Pulmonary artery endothelial cell (primary cell): ENCODE results near the gene KRT36. TPM values are rescaled to one million over a fixed set of nuclear protein-coding genes. Genes with fewer than 3 reads are reported as not detected.

Experiments
- DNase-seq: peaks from one replicate; pipeline ENCODE4 v3.0.0-alpha.2; 2011; ENCODE audit warnings: low read depth, low spot score
- total RNA-seq: library from RNA; depleted of rRNA; stranded (reverse); fragments of >200 nt; gene quantifications from 2 replicates; pipeline ENCODE4 v1.2.3, GENCODE V29; 2014

The KRT36 gene
- total RNA-seq, 1 donor from 2014 or later: not detected

DNA sequence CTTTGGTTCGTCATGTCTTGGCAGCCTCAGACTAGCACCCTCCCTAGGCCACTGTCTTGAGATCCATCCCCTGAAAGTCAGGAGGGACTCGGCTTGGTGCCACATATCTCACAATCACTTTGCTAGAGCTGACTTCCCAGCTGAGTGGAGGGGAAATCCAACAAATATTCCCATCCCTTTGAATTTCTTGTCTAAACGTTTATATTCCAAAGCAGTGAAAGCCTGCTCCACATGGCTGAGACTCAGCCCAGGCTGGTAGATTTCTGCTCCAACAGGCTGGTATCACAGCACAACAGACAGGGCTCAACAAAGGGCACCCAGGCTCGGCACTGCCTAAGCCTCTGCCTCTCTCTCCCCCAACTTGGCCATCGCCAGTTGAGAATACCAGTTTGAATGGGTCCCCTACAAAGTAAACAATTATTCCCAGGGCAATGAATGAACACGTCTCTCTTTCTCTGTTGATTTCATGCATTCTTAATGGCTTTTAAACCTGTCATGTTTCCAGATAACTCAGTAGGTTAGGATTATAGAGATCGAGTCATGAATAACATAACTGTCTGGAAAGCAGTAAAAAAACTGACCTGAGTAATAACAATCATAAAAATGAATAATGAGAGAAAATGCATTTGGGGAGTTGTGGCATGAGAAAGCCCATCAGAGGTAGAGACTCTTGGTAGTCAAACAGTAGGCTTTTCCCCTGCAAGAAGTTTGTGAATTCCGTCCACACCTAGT lies 14.7 kb upstream of the KRT36 start:
- no peak for DNase-seq

DNA sequence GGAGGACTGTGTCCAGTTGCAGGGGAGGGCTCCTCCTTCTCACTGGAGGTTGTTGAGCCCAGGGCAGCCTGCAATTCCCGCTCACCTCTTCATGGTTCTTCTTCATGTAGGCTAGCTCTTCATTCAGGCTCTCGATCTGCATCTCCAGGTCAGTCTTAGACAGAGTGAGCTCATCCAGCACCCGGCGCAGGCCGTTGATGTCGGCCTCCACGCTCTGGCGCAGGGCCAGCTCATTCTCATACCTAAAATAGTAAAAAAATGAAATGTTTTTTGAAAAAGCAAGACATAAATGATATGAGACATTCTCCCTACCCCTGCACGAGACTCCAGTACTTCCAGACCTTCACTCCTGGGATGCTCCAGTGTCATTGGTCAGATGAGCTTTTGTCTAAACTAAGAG lies 13.5 kb upstream of the KRT36 start:
- DNase-seq: no peak

DNA sequence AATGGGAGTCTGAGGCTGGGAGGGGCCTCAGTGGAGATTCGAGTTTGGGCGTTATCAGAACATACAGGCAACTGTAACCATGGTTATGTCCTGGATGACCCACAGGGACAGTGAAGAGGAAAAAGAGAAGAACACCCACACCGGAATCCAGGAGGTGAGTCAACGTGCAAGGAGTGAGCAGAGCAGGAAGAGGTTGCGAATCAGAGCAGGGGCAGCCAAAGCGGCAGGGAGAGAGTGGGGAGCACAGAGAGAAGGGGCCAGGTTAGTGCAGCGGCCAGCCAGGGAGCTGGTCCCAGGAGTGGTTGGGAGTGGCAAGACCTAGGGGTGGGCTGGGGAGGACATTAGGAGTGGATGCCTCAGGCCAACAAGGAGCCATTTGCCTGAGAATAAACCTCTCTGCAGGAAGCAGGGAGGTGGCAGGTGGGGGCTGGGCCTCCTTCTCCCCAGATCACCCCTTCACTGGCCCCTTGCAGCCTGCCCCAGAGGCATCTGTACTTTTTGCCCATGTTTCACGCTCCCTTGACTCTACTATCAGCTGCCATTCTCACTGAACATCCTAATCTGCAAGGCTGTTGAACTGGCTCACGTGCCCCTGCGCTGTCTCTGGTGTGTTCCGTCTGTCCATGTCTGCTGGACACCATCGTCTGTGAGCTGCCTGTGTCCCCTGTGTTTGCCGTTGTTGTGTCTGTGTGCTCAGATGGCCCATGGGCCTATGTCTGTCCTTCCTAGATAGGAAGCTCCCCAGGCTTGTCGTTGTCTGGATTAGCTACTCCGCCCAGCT lies 10.6 kb upstream of the KRT36 start:
- DNase-seq: peak; percentile 29

DNA sequence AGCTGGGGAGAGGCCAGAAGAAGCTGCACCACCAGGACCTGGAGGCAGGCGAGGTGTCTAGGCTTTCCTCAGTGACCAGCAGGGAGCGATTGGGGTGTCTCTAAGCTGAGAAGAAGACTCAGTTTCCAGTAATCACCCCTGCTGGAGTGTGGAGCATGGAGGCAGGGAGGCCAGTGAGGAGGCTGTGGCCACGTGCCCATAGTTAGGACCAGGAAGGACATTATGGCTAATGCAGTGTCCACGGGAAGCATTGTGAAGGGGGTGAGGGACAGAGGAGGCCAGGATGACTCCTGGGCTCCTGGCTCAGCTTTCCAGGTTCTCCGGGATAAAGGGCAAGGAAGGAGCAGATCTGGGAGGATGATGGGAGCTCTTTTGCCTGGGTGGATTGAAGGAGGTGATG lies 10.0 kb upstream of the KRT36 start:
- DNase-seq: no peak

DNA sequence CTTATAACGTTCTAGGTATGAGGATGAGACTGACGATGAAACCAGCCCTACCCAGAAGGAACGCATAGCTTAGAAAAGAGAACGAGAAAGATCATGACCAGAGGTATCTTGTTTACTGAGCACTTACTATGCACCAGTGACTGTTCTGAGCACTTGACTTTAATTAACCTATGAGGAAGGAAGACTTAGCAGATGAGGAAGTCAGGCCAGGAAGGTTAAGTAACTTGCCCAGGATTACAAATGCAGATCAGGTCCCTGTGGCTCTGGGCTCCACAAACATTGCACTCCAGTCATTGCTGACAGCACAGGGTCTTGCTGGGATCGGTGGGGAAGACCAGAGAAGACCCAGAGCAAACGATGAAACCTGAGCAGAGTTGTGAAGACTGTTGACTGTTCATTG lies 8.6 kb upstream of the KRT36 start:
- no peak for DNase-seq

DNA sequence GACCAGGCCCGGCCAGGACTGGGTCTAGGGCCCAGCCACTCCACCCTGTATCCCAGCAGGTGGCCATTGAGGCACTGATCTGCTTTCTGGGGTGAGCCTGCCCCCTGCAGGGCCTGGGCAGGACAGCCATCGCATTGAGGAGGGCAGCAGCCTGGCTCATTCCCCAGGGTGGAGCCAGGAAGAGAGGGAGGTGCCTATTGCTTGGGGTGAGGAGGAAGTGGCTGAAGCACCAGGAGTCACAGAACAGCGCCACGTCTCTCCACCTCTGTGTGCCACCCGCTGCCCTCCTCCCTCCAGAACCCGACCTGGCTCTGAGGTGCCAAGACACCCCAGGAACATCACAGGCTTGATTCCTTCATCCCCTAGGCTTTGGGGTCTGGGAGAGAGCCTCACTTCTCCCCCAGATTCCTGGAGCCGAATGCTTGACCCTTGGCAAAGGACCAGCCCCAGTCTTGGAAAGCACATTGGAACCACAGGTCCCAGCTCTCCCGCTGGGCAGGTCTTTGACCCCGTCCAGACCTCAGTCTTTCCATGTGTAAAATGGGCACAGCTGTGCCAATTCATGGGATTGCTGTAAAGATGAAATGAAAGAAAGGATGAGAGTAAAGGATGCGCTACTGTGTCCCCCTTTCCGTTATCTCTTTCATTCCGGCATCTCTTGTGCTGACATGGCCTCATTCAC lies 7.2 kb upstream of the KRT36 start:
- DNase-seq: peak; percentile 61

DNA sequence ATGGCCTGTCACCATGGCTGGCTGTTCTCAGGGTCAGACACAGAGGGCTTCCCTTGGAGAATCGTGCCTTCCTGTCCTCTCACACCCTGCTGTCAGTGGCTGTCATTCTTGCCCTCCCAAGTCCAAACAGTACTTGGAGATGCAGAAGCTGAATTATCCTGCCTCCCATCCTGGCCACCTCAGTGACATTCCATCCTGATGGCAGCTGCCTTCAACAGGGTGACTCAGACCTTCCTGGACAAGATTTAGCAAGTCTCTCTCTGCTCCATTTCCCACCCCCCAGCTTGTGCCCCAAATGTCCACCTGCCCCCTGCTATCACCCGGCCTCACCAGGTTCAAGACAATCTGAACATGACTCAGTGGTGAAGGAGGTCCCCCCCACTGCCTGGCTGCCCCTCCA lies 4.8 kb upstream of the KRT36 start:
- no peak for DNase-seq

DNA sequence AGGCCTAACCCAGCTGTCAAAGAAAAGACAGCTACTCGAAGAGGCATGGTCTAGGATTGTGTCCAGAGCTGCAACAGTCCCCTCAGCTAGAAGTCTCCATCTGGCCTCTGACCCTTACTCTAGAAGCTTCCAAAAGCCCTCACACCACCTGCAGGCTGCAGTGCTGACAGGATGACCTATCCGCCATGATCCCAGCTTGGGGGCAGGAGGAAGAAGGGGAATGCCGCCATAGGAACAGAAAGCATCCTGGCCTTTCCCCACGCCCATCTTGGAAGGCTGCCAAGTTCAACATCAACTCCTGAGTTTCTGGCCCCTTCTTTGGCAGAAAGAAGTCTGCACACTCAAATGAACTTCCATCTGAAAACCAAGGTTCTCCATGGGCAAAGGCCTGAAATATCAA lies 3.1 kb upstream of the KRT36 start:
- peak; percentile 69 for DNase-seq

DNA sequence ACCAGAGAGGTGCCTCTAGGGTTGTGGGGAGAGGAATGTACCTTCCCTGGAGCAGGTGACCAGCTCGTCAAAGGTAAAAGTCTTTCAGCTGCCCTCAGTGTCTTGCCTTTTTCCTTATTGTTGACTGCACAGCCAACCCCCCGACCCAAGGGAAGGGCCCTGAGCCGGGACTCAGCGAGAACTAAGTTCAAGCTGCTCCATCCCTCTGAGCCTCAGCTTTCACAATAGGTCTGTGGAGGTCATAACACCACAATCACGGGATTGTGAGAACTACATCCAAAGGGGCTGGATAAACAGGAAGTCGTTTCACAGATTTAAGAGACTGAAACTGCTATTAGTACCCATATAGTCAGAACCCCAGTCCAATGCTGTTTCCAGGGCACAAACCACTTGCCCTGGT lies 2.6 kb upstream of the KRT36 start:
- DNase-seq: peak; percentile 7

DNA sequence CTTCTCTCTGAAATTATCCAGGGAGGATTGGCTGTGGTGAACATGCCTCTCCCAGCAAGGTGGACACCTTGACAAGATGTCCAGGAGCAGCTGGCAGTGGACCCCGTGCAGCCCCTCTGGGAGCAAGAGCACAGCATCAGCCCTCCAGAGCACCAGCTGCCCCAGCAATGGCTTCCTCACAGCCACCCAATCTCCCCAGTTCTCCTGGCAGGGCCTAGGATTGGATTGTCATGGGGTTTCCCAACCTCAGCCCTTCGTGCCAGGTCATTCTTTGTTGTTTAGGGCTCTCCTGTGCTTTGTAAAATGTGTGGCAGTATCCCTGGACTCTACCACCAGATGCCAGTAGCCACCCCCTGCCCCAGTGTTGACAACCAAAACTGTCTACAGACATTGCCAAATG lies 1.8 kb upstream of the KRT36 start:
- no peak for DNase-seq

DNA sequence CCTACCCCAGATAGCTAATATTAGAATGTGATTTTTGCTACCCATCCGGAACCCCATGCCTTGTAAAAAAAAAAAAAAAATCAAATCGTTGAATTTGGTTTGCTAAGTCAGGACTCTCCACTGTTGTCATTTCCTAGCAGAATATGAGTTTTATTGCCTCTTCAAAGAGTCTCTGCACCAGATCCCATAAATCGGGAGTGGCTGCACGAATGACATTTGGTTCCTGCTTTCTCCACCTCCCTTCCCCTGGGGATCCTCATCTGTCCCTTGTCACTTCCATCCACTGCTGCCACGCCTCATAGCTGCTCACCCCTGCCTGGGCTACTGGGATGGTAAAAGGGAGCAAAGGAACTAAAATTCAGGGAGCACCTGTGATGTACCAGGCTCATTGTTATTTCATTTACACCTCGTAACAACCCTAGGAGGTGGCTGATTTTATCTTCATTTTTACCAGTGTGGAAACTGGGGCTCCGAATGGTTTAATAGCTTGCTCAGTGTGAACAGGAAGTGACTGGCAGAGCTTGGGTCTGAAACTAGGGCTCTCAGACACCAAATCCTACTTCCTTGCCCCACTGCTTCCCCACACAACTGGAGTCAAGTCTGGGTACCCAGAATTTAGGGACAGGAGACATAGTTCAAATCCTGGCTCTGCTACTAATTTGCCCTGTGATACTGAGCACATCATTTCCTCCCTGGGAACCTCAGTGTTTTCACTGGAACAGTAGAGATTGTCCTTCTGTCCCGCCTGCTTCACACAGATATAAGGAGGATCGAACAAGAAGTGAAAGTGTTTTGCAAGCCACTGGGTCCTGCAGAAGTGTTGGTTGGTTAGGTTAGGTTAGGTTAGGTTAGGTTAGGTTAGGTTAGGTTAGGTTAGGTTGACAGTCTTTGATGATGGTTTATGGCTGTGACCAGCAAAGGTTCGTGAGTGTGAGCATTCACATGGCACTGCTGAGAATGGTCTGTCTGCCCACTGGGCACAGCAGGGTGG lies 585 bp upstream of the KRT36 start:
- no peak for DNase-seq

DNA sequence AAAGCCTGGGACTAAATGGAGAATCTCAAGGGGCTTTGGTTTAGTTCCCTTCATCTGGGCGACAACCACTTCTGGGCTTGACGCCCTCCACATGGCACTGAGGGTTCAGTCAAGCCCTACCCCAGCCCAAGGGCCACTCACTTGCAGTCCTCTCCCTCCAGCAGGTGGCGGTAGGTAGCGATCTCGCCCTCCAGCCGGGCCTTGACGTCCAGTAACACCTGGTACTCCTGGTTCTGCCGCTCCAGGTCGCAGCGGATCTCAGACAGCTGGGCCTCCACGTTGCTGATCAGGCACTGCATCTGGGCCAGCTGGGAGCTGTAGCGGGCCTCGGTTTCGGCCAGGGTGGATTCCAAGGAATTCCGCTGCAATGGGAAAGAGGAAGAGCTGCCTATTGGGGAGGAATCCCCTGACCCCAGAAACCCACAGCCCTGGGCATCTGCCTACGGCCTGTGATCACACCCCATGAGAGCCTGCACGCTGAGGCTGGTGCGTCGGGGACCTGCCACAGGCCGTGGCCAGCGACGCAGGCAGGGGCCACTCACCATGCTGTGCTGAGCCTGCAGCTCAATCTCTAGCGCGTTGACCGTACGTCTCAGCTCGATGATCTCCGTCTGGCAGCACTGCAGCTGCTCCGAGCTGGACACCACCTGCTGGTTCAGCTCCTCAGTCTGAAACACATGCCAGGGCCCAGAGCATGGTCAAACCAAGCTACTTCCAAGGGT lies 2.7 kb downstream of the KRT36 start:
- DNase-seq: no peak

DNA sequence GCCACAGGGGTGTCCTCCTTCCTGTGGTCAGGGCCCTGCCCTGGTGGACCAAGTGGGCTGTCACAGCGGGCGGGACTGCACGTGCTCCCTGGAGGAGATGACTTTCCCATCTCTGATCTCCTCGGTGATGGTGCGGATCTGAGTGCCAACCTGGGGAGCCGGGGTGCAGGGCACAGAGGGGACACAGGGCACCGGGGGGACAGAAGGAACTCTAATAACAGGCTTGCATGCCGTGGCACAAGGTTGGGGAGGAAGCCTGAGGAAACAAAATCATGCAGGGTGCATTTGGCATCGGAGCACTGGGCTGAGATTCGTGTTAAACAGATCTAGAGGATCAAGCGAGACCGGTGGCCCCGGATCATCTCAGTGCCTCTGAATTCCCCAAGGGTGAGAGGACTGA lies 3.4 kb downstream of the KRT36 start:
- no peak for DNase-seq

DNA sequence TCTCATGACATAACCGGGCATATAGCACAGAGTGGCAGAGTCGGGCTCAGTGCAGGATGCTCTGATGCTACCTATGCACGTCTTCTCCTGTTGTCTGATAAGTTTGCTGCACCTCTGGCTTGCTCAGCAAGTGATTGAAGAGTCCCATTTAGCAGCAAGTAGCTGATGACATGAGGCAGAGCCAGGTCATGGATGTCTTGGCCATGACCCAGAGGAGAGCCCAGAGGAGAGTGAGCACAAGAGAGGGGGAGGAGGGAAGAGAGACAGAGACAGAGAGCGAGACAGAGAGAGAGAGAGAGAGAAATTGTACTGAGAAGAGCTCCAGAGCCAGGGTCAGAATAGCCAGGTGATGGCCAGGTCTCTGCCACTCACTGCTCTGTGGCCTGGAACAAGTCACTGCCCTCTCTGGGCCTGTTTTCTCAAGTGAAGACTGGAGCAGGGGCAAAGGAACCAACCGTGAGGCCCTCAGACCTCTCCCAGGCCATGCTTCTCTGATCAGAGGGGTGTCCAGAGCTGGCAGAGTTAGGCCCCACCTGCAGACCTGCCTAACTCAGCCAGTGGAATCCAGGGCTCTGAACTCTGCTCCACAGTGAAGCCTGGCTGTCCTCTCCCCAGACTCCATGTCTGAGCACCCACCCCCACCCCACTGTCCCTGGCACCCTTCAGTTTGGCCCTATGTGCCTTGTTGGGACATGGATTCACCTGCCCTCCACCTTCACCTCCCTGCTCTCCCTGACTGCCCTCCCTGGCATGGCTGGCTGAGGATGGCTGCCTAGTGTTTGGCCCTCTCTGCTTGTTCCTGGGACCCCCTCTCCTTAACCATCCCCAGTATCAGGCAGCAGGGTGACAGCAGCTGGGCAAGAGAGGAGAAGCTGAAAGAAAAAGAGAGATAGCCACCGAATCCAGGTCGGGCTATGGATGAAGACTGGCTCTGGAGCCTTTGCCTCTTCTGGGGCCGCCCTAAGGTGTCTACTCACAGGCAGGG lies 4.5 kb downstream of the KRT36 start:
- DNase-seq: no peak

DNA sequence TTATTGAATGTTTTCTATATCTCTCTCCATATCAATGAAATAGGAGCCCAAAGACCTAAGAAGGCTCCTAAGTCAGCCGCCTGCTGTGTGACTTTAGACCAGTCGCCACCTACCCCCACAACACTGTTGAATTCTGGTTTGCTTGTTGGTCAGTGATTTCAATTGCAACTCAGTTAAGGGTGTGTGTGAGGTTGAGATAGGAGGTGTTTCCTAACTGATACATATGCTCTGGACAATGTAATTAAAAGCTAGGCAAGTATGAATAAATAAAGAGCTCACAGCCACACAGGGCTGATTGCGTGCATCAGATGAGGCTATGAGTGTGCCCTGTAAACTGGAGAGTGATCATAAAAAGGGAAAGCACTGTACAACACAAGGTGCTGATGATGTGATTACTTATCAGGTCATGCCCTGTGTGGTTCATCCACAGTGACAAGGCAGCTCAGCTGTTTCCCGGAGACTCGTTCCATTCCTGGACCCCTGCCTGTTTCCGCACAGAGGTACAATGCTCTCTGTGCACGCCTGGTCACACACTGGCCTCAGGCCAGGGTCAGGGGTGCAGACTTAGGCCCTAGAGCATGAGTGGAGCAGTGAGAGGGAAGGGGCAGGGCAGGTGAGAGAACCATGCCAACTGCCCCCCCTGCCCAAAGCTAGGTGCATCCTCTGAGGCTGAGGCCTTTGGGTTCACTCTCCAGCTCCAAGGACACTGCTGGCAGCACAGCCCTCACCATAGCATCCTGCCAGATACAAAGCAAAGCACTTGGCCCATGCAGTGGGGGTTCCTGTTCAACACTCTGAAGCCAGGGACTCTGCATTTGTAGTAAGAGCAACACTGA lies 5.5 kb downstream of the KRT36 start:
- no peak for DNase-seq

DNA sequence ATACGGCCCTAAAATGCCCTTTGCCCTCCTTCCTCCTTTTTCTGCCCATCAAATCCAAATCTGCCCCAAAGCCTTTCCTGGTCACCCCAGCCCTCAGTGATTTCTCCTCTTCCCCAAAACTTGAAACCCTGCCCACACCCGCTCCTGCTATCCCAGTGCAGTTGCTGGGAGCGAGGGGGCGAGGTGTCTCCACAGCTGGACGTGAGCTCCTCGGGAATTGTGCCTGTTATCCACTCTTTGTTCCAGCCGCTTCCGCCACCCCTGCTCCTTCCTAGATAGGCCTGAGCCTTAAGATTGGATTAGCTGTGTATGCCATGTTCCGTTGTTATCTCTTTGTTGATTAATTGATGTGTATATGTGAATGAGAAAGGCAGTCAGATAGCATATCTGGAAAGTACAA lies 6.2 kb downstream of the KRT36 start:
- DNase-seq: no peak

DNA sequence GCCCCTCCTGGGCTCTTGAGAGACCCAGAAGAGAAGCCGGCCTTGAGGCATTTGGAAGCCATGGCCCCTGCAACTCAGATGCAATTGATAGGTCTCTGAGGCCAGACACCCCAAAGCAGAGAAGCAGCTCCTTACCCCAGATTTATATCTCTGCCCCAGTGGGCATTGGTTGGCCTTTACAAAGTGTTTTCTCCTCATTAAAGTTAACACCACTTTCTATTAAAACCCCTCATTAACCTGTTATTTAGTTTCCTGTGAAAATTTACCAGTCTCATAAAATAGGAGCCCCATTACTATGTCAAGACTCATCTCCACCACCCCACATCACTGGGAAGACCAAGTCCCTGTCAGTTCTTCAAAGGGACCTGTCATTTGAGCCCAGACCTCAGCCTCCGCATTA lies 8.7 kb downstream of the KRT36 start, which contains the start of gene KRT35:
TSS of gene KRT35 (minus strand) at position 116 of the 400 bp plus-strand sequence. CDS start at position 62, 54 bp downstream.
- no peak for DNase-seq

DNA sequence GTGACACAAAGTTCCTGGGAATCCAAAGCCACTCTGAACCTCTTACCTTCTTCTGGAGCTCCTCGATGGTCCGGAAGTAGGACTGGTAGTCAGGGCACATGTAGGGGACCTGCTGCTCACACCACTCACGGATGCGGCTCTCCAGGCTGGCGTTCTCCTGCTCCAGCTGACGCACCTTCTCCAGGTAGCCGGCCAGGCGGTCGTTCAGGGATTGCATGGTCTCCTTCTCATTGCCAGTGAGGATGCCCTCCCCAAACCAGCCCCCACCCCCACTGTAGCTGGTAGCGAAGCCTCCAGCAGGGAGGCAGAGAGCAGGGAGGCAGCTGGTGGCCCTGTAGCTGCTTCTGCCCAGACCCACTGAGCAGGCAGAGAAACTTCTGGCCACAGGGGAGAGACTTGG lies 9.1 kb downstream of the KRT36 start:
- DNase-seq: no peak
